HG03066 (cell line): ENCODE measurements around the gene C19orf53.

Experiments used
- ATAC-seq: cut with Tn5 transposase; IDR thresholded peaks from one replicate; pipeline ENCODE4 v1.9.1; 2021; ENCODE audit warnings: low read depth; ENCODE audit not compliant: unreplicated experiment

The C19orf53 gene

DNA sequence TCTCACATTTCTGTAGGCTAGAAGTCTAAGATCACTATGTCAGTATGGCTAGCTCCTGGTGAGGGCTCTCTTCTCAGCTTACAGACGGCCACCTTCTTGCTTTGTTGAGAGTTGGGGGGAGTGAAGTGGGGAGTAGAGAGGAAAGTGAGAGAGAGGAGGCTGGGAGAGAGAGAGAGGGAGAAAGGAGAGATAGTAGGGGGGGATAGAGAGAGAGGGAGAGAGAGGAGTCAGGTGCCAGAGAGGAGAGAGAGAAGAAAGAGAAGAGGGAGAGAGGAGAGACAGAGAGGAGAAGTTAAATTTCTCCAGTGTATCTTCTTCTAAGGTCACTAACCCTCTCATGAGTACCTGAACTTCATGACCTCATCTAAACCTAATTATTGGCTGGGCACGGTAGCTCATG is 49.6 kb downstream of the C19orf53 start:
- ATAC-seq = no peak

GRCh38 chr19:13824703-13825102 is 50.4 kb downstream of the C19orf53 start:
- no peak for ATAC-seq

DNA sequence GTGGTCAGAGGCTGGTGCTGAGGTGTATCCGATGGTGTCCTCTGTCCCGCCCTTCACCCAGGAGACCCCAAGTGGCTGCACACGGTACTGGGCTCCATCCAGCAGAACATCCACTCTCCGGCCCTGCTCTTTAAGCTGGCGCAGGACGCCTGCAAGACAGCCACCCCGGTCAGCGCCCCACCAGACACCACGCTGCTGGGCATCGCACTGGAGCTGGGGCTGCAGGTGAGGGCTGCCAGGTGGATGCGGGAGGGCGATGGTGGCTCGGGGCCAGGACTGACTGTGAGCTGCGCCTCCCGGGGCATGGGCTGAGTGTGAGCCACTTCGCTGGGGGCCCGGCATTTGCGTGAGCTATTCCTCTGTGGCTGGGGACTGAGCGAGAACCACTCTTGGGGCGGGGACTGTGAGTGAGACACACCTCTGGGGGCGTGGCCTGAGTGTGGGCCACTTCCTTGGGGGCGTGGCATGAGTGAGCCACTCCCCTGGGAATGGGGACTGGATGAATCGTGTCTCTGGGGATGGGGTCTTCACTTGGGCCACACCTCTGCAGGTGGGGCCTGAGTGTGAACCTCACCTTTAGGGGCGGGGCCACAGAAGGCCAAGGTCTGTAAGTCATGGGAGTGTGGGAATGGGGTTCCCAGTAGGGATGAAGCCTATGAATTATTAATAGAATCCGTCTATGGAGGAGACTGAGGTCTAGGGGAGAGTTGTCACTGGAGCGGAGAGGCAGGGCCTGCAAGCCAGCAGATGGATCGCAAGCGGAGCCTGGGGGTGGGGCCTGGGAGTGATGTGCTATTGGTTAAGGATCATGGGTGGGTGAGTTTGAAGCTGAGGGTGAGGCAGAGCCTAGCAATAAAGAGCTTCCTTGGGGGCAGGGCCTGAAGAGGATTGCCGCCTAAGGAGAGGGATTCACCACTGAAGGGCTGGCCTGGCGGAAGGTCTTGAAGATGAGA is 51.5 kb downstream of the C19orf53 start:
- ATAC-seq = no peak

GRCh38 chr19:13826652-13827235 is 52.5 kb downstream of the C19orf53 start:
- ATAC-seq = no peak

DNA sequence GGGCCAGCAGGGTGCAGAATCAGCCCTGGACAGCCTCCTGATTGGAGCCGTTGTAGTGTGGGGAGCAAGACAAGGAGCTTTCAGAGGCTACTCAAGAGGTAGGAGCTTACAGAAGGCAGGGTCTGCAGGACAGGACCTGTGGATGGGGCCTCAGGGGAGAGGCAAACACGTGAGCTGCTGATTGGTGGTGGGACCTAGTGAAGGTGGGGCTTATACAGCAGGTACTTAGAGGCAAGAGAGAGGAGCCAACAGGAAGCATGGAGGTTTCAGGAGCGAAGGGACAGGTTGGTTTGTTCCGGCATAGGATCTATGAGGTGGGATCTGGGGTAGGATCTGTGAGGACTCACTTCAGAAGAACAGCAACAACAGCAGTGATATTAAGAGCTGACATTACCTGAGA is 53.4 kb downstream of the C19orf53 start:
- ATAC-seq = no peak
